Neural cell (in vitro differentiated cells): ENCODE measurements around the gene KIN.

ENCODE experiments used
- CTCF ChIP-seq: fragments of 450-650 bp; IDR thresholded peaks from 2 replicates; pipeline ENCODE4 v1.5.1; 2014; ENCODE audit warnings: antibody characterized with exemption, mild to moderate bottlenecking, moderate library complexity; ENCODE audit not compliant: poor library complexity, severe bottlenecking
- EP300 ChIP-seq: fragments of 450-650 bp; conservative IDR thresholded peaks from 2 replicates; pipeline ENCODE4 v1.6.1; 2014; ENCODE audit warnings: antibody characterized with exemption, mild to moderate bottlenecking, moderate library complexity; ENCODE audit not compliant: poor library complexity, severe bottlenecking
- SMC3 ChIP-seq: fragments of 450-650 bp; conservative IDR thresholded peaks from 2 replicates; pipeline ENCODE4 v1.6.1; 2014; ENCODE audit warnings: antibody characterized with exemption, mild to moderate bottlenecking, moderate library complexity; ENCODE audit not compliant: poor library complexity

- TF ChIP-seq EP300: no peak
- TF ChIP-seq CTCF: peak; percentile 43
- TF ChIP-seq SMC3: peak; percentile 37
Measured at GRCh38 chr10:7819121-7819460, 31.3 kb upstream of the KIN start.
